Hepatocyte (in vitro differentiated cells): ENCODE data around the gene DEPDC4. TPM values are rescaled to one million over a fixed set of nuclear protein-coding genes. Genes with fewer than 3 reads are reported as not detected.

Experiments
- DNase-seq: peaks from one replicate; pipeline ENCODE4 v3.0.0-alpha.2; 2016; ENCODE audit warnings: low spot score
- H2AFZ ChIP-seq: fragments of 200-600 bp; sonication (generic); 2 replicates; pipeline ENCODE4 v1.6.0; 2016; ENCODE audit warnings: antibody characterized with exemption, mild to moderate bottlenecking
- H3K27ac ChIP-seq: fragments of 200-600 bp; sonication (generic); 2 replicates; pipeline ENCODE4 v1.5.1; 2016; ENCODE audit warnings: mild to moderate bottlenecking
- H3K27me3 ChIP-seq: fragments of 200-600 bp; sonication (generic); 2 replicates; pipeline ENCODE4 v1.6.1; 2016
- H3K36me3 ChIP-seq: fragments of 200-600 bp; sonication (generic); replicated peaks from 2 replicates; pipeline ENCODE4 v1.5.1; 2016; ENCODE audit warnings: low read depth; ENCODE audit not compliant: insufficient read depth
- H3K4me1 ChIP-seq: fragments of 200-600 bp; sonication (generic); 2 replicates; pipeline ENCODE4 v1.5.1; 2016; ENCODE audit warnings: mild to moderate bottlenecking, moderate library complexity; ENCODE audit not compliant: insufficient read depth
- H3K4me2 ChIP-seq: fragments of 200-600 bp; sonication (generic); 2 replicates; pipeline ENCODE4 v1.6.0; 2016
- H3K4me3 ChIP-seq: fragments of 200-600 bp; sonication (generic); 2 replicates; pipeline ENCODE4 v1.5.1; 2016; ENCODE audit warnings: mild to moderate bottlenecking
- H3K79me2 ChIP-seq: fragments of 200-600 bp; sonication (generic); 2 replicates; pipeline ENCODE4 v1.6.0; 2017; ENCODE audit warnings: mild to moderate bottlenecking
- H3K9me2 ChIP-seq: fragments of 200-600 bp; sonication (generic); replicated peaks from 2 replicates; pipeline ENCODE4 v1.6.0; 2017; ENCODE audit warnings: mild to moderate bottlenecking; ENCODE audit not compliant: insufficient read depth
- H3K9me3 ChIP-seq: fragments of 200-600 bp; sonication (generic); 2 replicates; pipeline ENCODE4 v1.5.1; 2016; ENCODE audit warnings: low read depth, mild to moderate bottlenecking
- H4K20me1 ChIP-seq: fragments of 200-600 bp; sonication (generic); 2 replicates; pipeline ENCODE4 v1.6.0; 2016; ENCODE audit warnings: mild to moderate bottlenecking; ENCODE audit not compliant: insufficient read depth, poor library complexity, severe bottlenecking
- CTCF ChIP-seq: fragments of 200-600 bp; sonication (generic); IDR thresholded peaks from 2 replicates; pipeline ENCODE4 v1.5.1; 2016; ENCODE audit warnings: antibody characterized with exemption, mild to moderate bottlenecking; ENCODE audit not compliant: poor library complexity
- EZH2 ChIP-seq: fragments of 200-600 bp; sonication (generic); IDR thresholded peaks from 2 replicates; pipeline ENCODE4 v1.6.1; 2016; ENCODE audit warnings: antibody characterized with exemption, mild to moderate bottlenecking, borderline replicate concordance
- EZH2phosphoT487 ChIP-seq: fragments of 200-600 bp; sonication (generic); IDR thresholded peaks from one replicate; pipeline ENCODE4 v1.6.1; 2018; ENCODE audit warnings: antibody characterized with exemption, mild to moderate bottlenecking, low read depth, moderate library complexity; ENCODE audit not compliant: unreplicated experiment, severe bottlenecking
- WGBS: methylation state at CpG from one replicate; pipeline ENCODE4 v1.1.6; 2016; ENCODE audit warnings: low lambda C conversion rate; ENCODE audit errors: missing lambda C conversion rate; 5-methylcytosine and 5-hydroxymethylcytosine counted together
- polyA plus RNA-seq: library from polyadenylated mRNA; unstranded; fragments of >200 nt; fragmentation: Nextera tagmentation; extraction: Ambion mirVana; gene quantifications from 2 replicates; pipeline ENCODE4 v1.2.1, GENCODE V29; 2016
- total RNA-seq: library from RNA; depleted of rRNA; stranded (reverse); fragments of >200 nt; gene quantifications from 2 replicates; pipeline ENCODE4 v1.2.3, GENCODE V29; 2014

DEPDC4 gene
- total and polyA plus RNA-seq, 2 experiments from 2014 or later: 0.69 to 1.3 TPM

DNA sequence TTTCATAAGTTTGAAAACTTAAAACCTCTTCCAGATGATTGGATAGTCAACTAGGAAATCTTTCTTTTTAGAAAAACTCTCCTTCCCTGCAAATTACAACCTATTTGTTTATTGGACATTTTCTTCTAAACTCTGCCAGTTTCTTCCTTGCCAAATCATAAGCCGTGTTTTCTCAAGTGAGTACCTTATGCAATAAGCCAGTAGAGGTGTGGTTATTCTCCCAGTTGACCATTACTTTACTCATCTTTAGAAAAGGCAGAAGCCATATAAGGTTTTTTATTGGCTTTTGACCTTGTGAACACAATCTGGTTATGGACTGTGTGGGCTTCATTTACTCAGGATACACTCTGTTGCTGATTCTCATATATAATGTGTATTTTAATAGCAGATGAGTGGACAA lies 51.7 kb downstream of the DEPDC4 start:
- DNase-seq: no peak
- H3K27ac ChIP-seq: peak overlapping the region; percentile 23
- no peak overlapping the region for H3K4me3 ChIP-seq
- H3K9me3 ChIP-seq: no peaks in the 10 kb centered on the region
- H4K20me1 ChIP-seq: no peaks in the 10 kb centered on the region
- no peaks in the 10 kb centered on the region for H3K27me3 ChIP-seq
- 77% methylated on average over 1 of the region's 1 CpG for WGBS
- no peaks in the 10 kb centered on the region for H3K9me2 ChIP-seq
- peaks cover 13% of the 10 kb centered on the region for H3K4me1 ChIP-seq
- H3K4me2 ChIP-seq: no peak overlapping the region
- no peaks in the 10 kb centered on the region for H3K79me2 ChIP-seq
- no peak for TF ChIP-seq EZH2phosphoT487
- TF ChIP-seq CTCF: no peak
- no peak for TF ChIP-seq EZH2
- H2AFZ ChIP-seq: no peak overlapping the region
- H3K36me3 ChIP-seq: no peaks in the 10 kb centered on the region

DNA sequence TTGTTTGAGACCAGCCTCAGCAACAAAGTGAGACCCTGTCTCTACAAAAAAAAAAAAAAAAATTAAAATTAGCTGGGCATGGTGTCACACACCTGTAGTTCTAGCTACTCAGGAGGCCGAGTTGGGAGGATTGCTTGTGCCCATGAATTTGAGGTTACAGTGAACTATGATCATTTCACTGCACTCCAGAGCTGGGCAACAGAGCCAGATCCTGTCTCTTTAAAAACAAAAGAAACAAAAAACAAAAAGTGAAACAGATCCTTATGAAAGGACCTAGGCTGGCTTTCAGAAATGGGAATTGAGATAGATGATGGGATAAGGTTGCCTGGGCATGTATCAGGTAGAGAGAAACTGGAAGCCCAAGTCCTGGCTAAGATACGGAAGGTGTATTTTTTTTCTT lies 52.4 kb downstream of the DEPDC4 start:
- no peaks in the 10 kb centered on the region for H3K9me2 ChIP-seq
- no peak overlapping the region for H2AFZ ChIP-seq
- no peaks in the 10 kb centered on the region for H3K79me2 ChIP-seq
- H3K4me3 ChIP-seq: no peak overlapping the region
- H3K4me2 ChIP-seq: no peak overlapping the region
- H3K4me1 ChIP-seq: peaks cover 13% of the 10 kb centered on the region
- TF ChIP-seq EZH2phosphoT487 (no peak), CTCF (no peak), EZH2 (no peak)
- no peaks in the 10 kb centered on the region for H4K20me1 ChIP-seq
- no peaks in the 10 kb centered on the region for H3K27me3 ChIP-seq
- H3K27ac ChIP-seq: peak overlapping the region; percentile 23
- 98% methylated on average over 2 of the region's 2 CpGs for WGBS
- no peak for DNase-seq
- H3K36me3 ChIP-seq: no peaks in the 10 kb centered on the region
- no peaks in the 10 kb centered on the region for H3K9me3 ChIP-seq

DNA sequence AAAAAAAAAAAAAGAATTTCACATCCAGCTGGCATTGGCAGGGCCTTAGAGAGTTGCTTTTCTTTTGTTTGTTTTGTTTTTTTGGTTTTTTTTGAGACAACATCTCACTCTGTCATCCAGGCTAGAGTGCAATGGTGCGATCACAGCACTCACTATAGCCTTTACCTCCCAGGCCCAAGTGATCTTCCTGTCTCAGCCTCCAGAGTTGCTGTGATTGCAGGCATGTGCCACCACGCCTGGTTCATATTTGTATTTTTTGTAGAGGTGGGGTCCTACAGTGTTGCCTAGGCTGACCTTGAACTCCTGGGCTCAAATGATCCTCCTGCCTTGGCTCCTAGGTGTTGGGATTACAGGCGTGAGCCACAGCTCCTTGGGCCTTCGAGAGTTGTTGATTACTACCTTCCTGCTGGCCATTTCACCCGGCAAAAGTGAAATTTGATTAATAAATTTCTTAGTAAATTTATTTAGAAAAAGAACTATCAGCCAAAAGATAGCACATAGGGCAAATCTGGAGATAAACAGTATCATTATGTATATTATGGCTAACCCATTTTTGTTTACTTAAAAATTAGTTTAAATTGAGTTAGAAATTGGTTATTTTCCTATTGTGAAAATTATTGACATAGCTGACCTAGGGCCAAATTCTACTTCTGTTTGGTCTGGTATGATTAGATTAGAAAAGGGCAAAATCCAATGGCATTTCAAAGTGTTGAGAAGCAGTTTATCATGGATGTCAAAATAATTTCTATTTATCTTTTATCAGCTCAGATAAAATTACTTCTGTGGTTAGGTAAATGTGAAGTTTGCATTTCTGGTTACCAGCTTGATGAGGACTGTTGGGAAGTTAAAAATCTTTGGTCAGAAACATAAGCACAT lies 53.6 kb downstream of the DEPDC4 start:
- Histone ChIP-seq H3K9me2 (no peaks in the 10 kb centered on the region), H4K20me1 (no peaks in the 10 kb centered on the region), H3K36me3 (no peaks in the 10 kb centered on the region), H3K27me3 (no peaks in the 10 kb centered on the region), H3K4me3 (no peak overlapping the region), H3K4me2 (peak overlapping the region; percentile 5), H3K27ac (peak overlapping the region; percentile 33), H3K4me1 (peaks cover 6% of the 10 kb centered on the region), H2AFZ (no peak overlapping the region), H3K79me2 (no peaks in the 10 kb centered on the region), H3K9me3 (no peaks in the 10 kb centered on the region)
- no peak for TF ChIP-seq EZH2phosphoT487
- TF ChIP-seq CTCF: no peak
- TF ChIP-seq EZH2: no peak
- DNase-seq: no peak
- 68% methylated on average over 5 of the region's 5 CpGs for WGBS
